ENCODE measurements around the gene NGRN.
A peak's percentile ranks its signal among the peaks of the same experiment; 100 is the strongest.

Gene NGRN

DNA sequence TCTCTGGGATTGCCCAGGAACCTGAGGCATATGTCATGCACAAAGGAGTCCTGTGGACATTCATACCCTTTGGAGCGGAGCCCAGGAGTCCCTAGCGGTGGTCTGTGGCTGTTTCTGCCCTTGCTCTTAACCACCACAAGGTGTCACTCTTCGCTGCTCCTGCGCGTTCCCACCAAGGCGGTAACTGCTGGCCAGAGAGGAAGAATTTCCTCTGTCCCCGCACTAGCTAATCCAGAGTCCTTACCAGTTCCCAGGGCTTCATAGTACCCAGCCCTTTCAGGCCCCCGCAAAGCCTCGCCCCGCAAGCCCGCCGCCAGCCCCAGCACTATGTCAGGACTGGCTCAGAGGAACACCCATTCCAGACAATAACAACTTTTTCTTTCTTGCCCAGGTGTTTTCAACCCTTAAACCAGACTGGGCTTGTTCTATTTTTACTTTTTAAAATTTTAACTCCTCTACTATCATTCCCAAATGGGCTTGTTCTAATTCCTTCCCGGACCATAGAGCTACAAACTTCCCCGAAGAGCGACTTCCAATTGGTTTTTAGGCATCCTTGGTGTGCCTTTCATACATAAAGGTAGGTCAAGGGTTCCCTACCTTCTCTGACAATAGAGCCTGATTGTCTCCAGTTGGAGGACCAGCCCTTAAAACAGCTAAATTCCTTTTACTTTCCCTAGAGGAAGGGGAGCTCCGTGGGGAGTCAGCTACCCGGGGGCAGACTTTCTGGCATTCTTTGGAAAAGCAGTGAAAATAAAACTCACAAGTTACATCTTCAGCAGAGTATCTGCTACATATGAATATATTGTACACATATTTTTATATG, 54.8 kb downstream of the NGRN start:
- peak; percentile 68 for DNase-seq

DNA sequence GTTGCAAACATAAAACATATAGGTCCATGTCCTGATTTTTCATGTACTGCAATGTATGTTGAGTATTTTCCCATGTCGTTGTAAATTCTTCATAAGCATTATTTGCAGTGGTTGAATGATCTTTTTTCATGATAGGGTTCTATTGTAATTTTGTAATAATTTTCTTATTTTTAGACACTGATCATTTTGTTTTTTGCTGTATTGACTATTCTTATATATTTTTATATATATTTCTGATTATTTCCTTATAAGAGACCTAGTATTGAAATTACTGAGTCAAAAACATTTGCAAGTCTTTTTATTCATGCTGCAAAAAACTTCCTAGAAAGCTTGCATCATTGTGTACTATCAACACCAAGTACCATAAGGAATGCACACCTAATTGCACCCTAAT, 55.4 kb downstream of the NGRN start:
- DNase-seq, result no peak

Data from MV-4-11 (cell line).